Suprapubic skin (tissue), 4 donors: ENCODE measurements around the gene CRYGD. TPM values are rescaled to one million over a fixed set of nuclear protein-coding genes. Genes with fewer than 3 reads are reported as not detected.

ENCODE experiments used
- DNase-seq, 2 donors: peaks; one replicate each; pipeline ENCODE4 v3.0.0-alpha.2; 2019; ENCODE audit warnings: low spot score in 2 of 2
- H3K27ac ChIP-seq: fragments of 200-600 bp; sonication (generic); one replicate; pipeline ENCODE4 v1.5.1; 2019
- H3K27me3 ChIP-seq: fragments of 200-600 bp; sonication (generic); one replicate; pipeline ENCODE4 v1.5.1; 2019
- H3K36me3 ChIP-seq: fragments of 200-600 bp; sonication (generic); one replicate; pipeline ENCODE4 v1.5.1; 2019
- H3K4me1 ChIP-seq: fragments of 200-600 bp; sonication (generic); one replicate; pipeline ENCODE4 v1.5.1; 2019
- H3K4me3 ChIP-seq: fragments of 200-600 bp; sonication (generic); one replicate; pipeline ENCODE4 v1.5.1; 2019; ENCODE audit warnings: mild to moderate bottlenecking
- H3K9me3 ChIP-seq: fragments of 200-600 bp; sonication (generic); one replicate; pipeline ENCODE4 v1.5.1; 2019
- CTCF ChIP-seq, 2 donors: fragments of 200-600 bp in 1 of 2; fragments of 450-650 bp in 1 of 2; sonication (generic) in 1 of 2; IDR thresholded peaks; one replicate each; pipeline ENCODE4 v1.5.1; 2016 to 2019; ENCODE audit warnings: antibody characterized with exemption in 2 of 2, mild to moderate bottlenecking in 1 of 2, moderate library complexity in 1 of 2
- EP300 ChIP-seq: sonication (generic); formaldehyde crosslinking; IDR thresholded peaks from one replicate; pipeline ENCODE4 v1.6.1; 2017; ENCODE audit warnings: antibody characterized with exemption
- POLR2A ChIP-seq, 2 donors: fragments of 450-650 bp; IDR thresholded peaks; one replicate each; pipeline ENCODE4 v1.6.1; 2017; ENCODE audit warnings: antibody characterized with exemption in 2 of 2, mild to moderate bottlenecking in 2 of 2, moderate library complexity in 2 of 2
- POLR2AphosphoS5 ChIP-seq, 3 donors: sonication (generic); formaldehyde crosslinking; IDR thresholded peaks; one replicate each; pipeline ENCODE4 v1.6.1; 2017; ENCODE audit warnings: antibody characterized with exemption in 3 of 3
- WGBS: methylation state at CpG from one replicate; pipeline ENCODE4 v1.1.5; 2018; 5-methylcytosine and 5-hydroxymethylcytosine counted together
- total RNA-seq, 4 donors: library from RNA; depleted of rRNA; stranded (reverse); fragments of >200 nt; gene quantifications; one replicate each; pipeline ENCODE4 v1.1.0, GENCODE V29; 2016

CRYGD gene
- total RNA-seq, 4 donors from 2014 or later: not detected

GRCh38 chr2:208153156-208153555, 28.8 kb upstream of the CRYGD start:
- H3K4me3 ChIP-seq: no peak overlapping the region
- H3K4me1 ChIP-seq: no peaks in the 10 kb centered on the region
- no peaks in the 10 kb centered on the region for H3K36me3 ChIP-seq

DNA sequence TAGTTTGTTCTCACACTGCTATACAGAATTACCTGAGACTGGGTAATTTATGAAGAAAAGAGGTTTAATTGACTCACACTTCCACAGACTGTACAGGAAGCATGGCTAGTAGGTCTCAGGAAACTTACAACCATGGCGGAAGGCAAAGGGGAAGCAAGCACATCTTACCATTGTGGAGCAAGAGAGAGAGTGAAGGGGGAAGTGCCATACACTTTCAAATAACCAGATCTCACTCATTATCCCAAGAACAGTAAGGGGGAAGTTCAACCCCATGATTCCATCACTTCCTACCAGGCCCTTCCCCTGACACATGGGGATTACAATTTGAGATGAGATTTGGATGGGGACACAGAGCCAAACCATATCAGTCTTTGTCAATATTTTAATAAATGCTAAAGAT, 26.6 kb upstream of the CRYGD start:
- Histone ChIP-seq H3K4me1 (no peaks in the 10 kb centered on the region), H3K27me3 (no peaks in the 10 kb centered on the region), H3K27ac (no peak overlapping the region), H3K36me3 (no peaks in the 10 kb centered on the region), H3K4me3 (no peak overlapping the region), H3K9me3 (no peaks in the 10 kb centered on the region)
- WGBS: 78% methylated on average over 1 of the region's 1 CpG
- TF ChIP-seq CTCF (IDR thresholded peaks at IDR 0.05) (no peak), EP300 (no peak), POLR2AphosphoS5 (IDR thresholded peaks at IDR 0.05) (no peak), POLR2A (IDR thresholded peaks at IDR 0.05) (no peak)
- DNase-seq: no peak

More at GRCh38 chr2:208153156-208153555, 28.8 kb upstream of the CRYGD start:
- DNase-seq: no peak
- Histone ChIP-seq H3K27me3 (no peaks in the 10 kb centered on the region), H3K9me3 (no peaks in the 10 kb centered on the region), H3K27ac (no peak overlapping the region)
- TF ChIP-seq POLR2A (IDR thresholded peaks at IDR 0.05): no peak

GRCh38 chr2:208150094-208150493, 25.8 kb upstream of the CRYGD start:
- Histone ChIP-seq H3K36me3 (no peaks in the 10 kb centered on the region), H3K4me3 (no peak overlapping the region), H3K4me1 (no peaks in the 10 kb centered on the region), H3K27ac (no peak overlapping the region), H3K27me3 (no peaks in the 10 kb centered on the region), H3K9me3 (no peaks in the 10 kb centered on the region)
- TF ChIP-seq EP300 (no peak), POLR2AphosphoS5 (IDR thresholded peaks at IDR 0.05) (no peak), POLR2A (IDR thresholded peaks at IDR 0.05) (no peak), CTCF (IDR thresholded peaks at IDR 0.05) (no peak)
- no peak for DNase-seq

DNA sequence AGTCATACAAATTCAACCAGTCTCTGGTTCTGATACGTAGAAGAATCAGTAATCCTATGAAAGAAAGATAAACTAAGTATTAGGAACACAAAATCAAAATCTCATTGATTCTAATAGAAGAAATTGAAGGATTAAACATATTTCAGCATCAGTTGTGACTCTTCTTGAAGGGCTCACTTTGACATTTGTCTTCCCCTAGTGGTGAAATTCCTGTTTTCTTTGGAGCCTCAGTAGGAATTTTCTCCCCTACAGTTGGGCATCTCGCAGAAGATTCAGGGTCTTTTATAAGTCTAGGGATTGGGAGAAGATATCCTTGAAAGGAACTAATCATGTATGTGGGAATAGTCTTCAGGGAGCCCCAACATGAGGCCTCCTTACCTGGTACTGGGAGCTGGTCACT, 24.5 kb upstream of the CRYGD start:
- Histone ChIP-seq H3K9me3 (no peaks in the 10 kb centered on the region), H3K27ac (no peak overlapping the region), H3K4me3 (no peak overlapping the region), H3K4me1 (no peaks in the 10 kb centered on the region), H3K36me3 (no peaks in the 10 kb centered on the region), H3K27me3 (no peaks in the 10 kb centered on the region)
- TF ChIP-seq POLR2A (IDR thresholded peaks at IDR 0.05): no peak
- TF ChIP-seq POLR2AphosphoS5 (IDR thresholded peaks at IDR 0.05): no peak
- no peak for TF ChIP-seq CTCF (IDR thresholded peaks at IDR 0.05)
- no peak for TF ChIP-seq EP300
- no peak for DNase-seq
- 75% methylated on average over 2 of the region's 2 CpGs for WGBS

DNA sequence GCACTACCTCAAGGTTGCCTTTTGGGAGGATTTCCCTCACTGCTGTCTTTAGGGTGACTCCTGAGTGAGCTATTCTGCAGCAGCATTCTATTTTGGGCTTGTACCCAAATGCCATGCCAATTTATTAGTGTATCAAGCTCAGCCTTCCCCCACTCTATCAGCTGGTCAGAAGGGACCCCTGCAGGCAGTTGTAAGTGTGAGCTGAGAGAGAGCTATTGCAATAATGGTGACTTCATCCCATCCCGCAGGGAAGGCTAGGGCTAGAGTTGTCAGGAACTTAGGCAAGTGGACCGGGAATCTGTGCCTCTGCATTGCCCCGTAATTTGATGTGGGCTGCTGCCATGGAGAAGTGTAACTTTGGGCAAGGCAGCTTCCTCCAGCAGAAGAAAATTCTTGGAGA, 23.4 kb upstream of the CRYGD start:
- peaks cover 2% of the 10 kb centered on the region for H3K4me1 ChIP-seq
- WGBS: 74% methylated on average over 3 of the region's 3 CpGs
- DNase-seq: no peak
- H3K27ac ChIP-seq: no peak overlapping the region
- H3K9me3 ChIP-seq: no peaks in the 10 kb centered on the region
- no peak overlapping the region for H3K4me3 ChIP-seq
- TF ChIP-seq POLR2AphosphoS5 (IDR thresholded peaks at IDR 0.05): no peak
- no peak for TF ChIP-seq POLR2A (IDR thresholded peaks at IDR 0.05)
- TF ChIP-seq EP300: no peak
- no peak for TF ChIP-seq CTCF (IDR thresholded peaks at IDR 0.05)
- no peaks in the 10 kb centered on the region for H3K27me3 ChIP-seq
- no peaks in the 10 kb centered on the region for H3K36me3 ChIP-seq

- TF ChIP-seq CTCF (IDR thresholded peaks at IDR 0.05) (no peak), POLR2A (IDR thresholded peaks at IDR 0.05) (no peak), EP300 (no peak), POLR2AphosphoS5 (IDR thresholded peaks at IDR 0.05) (no peak)
These were observed 22.7 kb upstream of the CRYGD start for GRCh38 chr2:208147008-208147407.

More at GRCh38 chr2:208147008-208147407, 22.7 kb upstream of the CRYGD start:
- Histone ChIP-seq H3K36me3 (no peaks in the 10 kb centered on the region), H3K9me3 (no peaks in the 10 kb centered on the region), H3K4me1 (peaks cover 2% of the 10 kb centered on the region), H3K27me3 (no peaks in the 10 kb centered on the region), H3K27ac (no peak overlapping the region), H3K4me3 (no peak overlapping the region)
- DNase-seq: no peak
